CD14-positive monocyte (primary cell): ENCODE measurements around the gene PSEN1. TPM values are rescaled to one million over a fixed set of nuclear protein-coding genes. Genes with fewer than 3 reads are reported as not detected.

Experiments used
- DNase-seq, 3 donors: peaks; one replicate each; pipeline ENCODE4 v3.0.0-alpha.2; 2011 to 2022
- H2AFZ ChIP-seq: 2 replicates; pipeline ENCODE4 v1.6.0; 2012; ENCODE audit warnings: mild to moderate bottlenecking, low read depth, low read length, inconsistent platforms; ENCODE audit not compliant: insufficient read depth, poor library complexity, severe bottlenecking
- H3K27ac ChIP-seq, 2 donors: 1 replicate in 1 of 2; 2 replicates in 1 of 2; pipeline ENCODE4 v1.5.1; 2012 to 2013; ENCODE audit warnings: low read length in 2 of 2, control low read depth in 1 of 2, inconsistent platforms in 1 of 2, low read depth in 1 of 2, mild to moderate bottlenecking in 1 of 2
- H3K27me3 ChIP-seq, 2 donors: one replicate each; pipeline versions ENCODE4 v1.6.0 to v1.6.1; 2011 to 2013; ENCODE audit warnings: low read length in 2 of 2; ENCODE audit not compliant: control insufficient read depth in 2 of 2, insufficient read depth in 2 of 2
- H3K36me3 ChIP-seq, 2 donors: replicated peaks in 1 of 2; 1 replicate in 1 of 2; 2 replicates in 1 of 2; pipeline versions ENCODE4 v1.5.1 to v1.6.1; 2012 to 2013; ENCODE audit warnings: low read length in 2 of 2, control low read depth in 1 of 2, inconsistent platforms in 1 of 2, mild to moderate bottlenecking in 1 of 2; ENCODE audit not compliant: insufficient read depth in 2 of 2, control insufficient read depth in 1 of 2
- H3K4me1 ChIP-seq, 2 donors: 1 replicate in 1 of 2; 2 replicates in 1 of 2; pipeline versions ENCODE4 v1.5.1 to v1.6.1; 2012 to 2013; ENCODE audit warnings: low read length in 2 of 2, control low read depth in 1 of 2, inconsistent platforms in 1 of 2, mild to moderate bottlenecking in 1 of 2, moderate library complexity in 1 of 2; ENCODE audit not compliant: insufficient read depth in 2 of 2, control insufficient read depth in 1 of 2
- H3K4me2 ChIP-seq: replicated peaks from 2 replicates; pipeline ENCODE3; 2012; ENCODE audit warnings: low read length, moderate library complexity, mild to moderate bottlenecking; ENCODE audit not compliant: poor library complexity, severe bottlenecking; ENCODE audit errors: extremely low read depth
- H3K4me3 ChIP-seq, 3 experiments: fragments of 200-600 bp in 1 of 3; sonication (generic) in 1 of 3; replicated peaks in 1 of 3; 1 replicate in 2 of 3; 2 replicates in 1 of 3; pipeline ENCODE4 v1.5.1; 2011 to 2013; ENCODE audit warnings: low read length in 3 of 3, mild to moderate bottlenecking in 3 of 3, control low read depth in 2 of 3, low read depth in 2 of 3, inconsistent platforms in 1 of 3, moderate library complexity in 1 of 3
- H3K79me2 ChIP-seq: 2 replicates; pipeline ENCODE4 v1.6.0; 2012; ENCODE audit warnings: mild to moderate bottlenecking, control low read depth, inconsistent platforms, low read length, moderate library complexity; ENCODE audit not compliant: insufficient read depth
- H3K9ac ChIP-seq: 2 replicates; pipeline ENCODE4 v1.6.0; 2017; ENCODE audit warnings: low read length, mild to moderate bottlenecking; ENCODE audit not compliant: insufficient read depth, poor library complexity, severe bottlenecking
- H3K9me3 ChIP-seq, 2 donors: replicated peaks in 1 of 2; 1 replicate in 1 of 2; 2 replicates in 1 of 2; pipeline versions ENCODE4 v1.5.1 to v1.6.1; 2012 to 2013; ENCODE audit warnings: low read length in 2 of 2, control low read depth in 1 of 2; ENCODE audit not compliant: control insufficient read depth in 1 of 2, insufficient read depth in 1 of 2
- H4K20me1 ChIP-seq: 2 replicates; pipeline ENCODE4 v1.6.0; 2012; ENCODE audit warnings: mild to moderate bottlenecking, low read length, control low read depth, moderate library complexity; ENCODE audit not compliant: insufficient read depth
- H3K27ac Mint-ChIP-seq, 7 donors: one replicate each; pipeline ENCODE4 v1.8.0; 2020; ENCODE audit warnings: mild to moderate bottlenecking in 7 of 7, mixed read lengths in 7 of 7, moderate library complexity in 6 of 7, inconsistent platforms in 2 of 7
- H3K27me3 Mint-ChIP-seq, 3 donors: one replicate each; pipeline ENCODE4 v1.8.0; 2021 to 2022; ENCODE audit warnings: low read depth in 3 of 3, mild to moderate bottlenecking in 3 of 3, mixed read lengths in 3 of 3, moderate library complexity in 3 of 3, inconsistent platforms in 1 of 3
- H3K36me3 Mint-ChIP-seq, 2 donors: one replicate each; pipeline ENCODE4 v1.8.0; 2020; ENCODE audit warnings: mixed read lengths in 2 of 2, inconsistent platforms in 1 of 2, mild to moderate bottlenecking in 1 of 2
- H3K4me1 Mint-ChIP-seq: one replicate; pipeline ENCODE4 v1.8.0; 2020; ENCODE audit warnings: mild to moderate bottlenecking, mixed read lengths
- H3K4me3 Mint-ChIP-seq, 2 donors: one replicate each; pipeline ENCODE4 v1.8.0; 2020; ENCODE audit warnings: mild to moderate bottlenecking in 2 of 2, mixed read lengths in 2 of 2, moderate library complexity in 1 of 2
- H3K9me3 Mint-ChIP-seq, 7 donors: one replicate each; pipeline ENCODE4 v1.8.0; 2020 to 2022; ENCODE audit warnings: mixed read lengths in 7 of 7, mild to moderate bottlenecking in 6 of 7, moderate library complexity in 6 of 7, inconsistent platforms in 2 of 7
- CTCF ChIP-seq: fragments of 200-600 bp; IDR thresholded peaks from one replicate; pipeline ENCODE4 v1.8.0; 2022; ENCODE audit warnings: antibody characterized with exemption, mild to moderate bottlenecking
- WGBS: methylation state at CpG from one replicate; pipeline ENCODE4 v1.1.5; 2013; ENCODE audit warnings: missing lambda C conversion rate; ENCODE audit not compliant: insufficient coverage; 5-methylcytosine and 5-hydroxymethylcytosine counted together
- intact Hi-C, 2 donors: fragments of 100-400 bp; cut with micrococcal nuclease; formaldehyde crosslinking; loops; one replicate each; pipeline versions ENCODE4 v1.15.0 to v1.15.1; 2023
- polyA plus RNA-seq, 3 donors: library from polyadenylated mRNA; depleted of rRNA in 1 of 3; unstranded in 2 of 3; stranded (reverse) in 1 of 3; fragments of 300-500 nt in 2 of 3; fragments of >200 nt in 1 of 3; fragmentation: Illumina TruSeq in 2 of 3; gene quantifications; 1 replicate in 2 of 3; 2 replicates in 1 of 3; pipeline ENCODE4 v1.2.3, GENCODE V29; 2012 to 2021

The PSEN1 gene
- polyA plus RNA-seq, 3 donors: 42.4 to 130 (median 85.6) TPM

GRCh38 chr14:73220634-73221033, 84.3 kb downstream of the PSEN1 start:
- no peaks in the 10 kb centered on the region for H3K4me1 Mint-ChIP-seq
- intact Hi-C loops: no loop called here
- H3K4me1 ChIP-seq: no peaks in the 10 kb centered on the region
- peaks cover 3% of the 10 kb centered on the region for H3K79me2 ChIP-seq
- H3K36me3 ChIP-seq: peaks cover 87 to 100% of the 10 kb centered on the region in 2 donors
- H3K27ac Mint-ChIP-seq: no peak overlapping the region
- H3K4me2 ChIP-seq: no peak overlapping the region
- no peak overlapping the region for H3K4me3 Mint-ChIP-seq
- H4K20me1 ChIP-seq: peaks cover 95% of the 10 kb centered on the region
- H3K27me3 Mint-ChIP-seq: no peaks in the 10 kb centered on the region
- H3K9me3 Mint-ChIP-seq: no peaks in the 10 kb centered on the region
- H3K36me3 Mint-ChIP-seq: peaks cover 86 to 96% of the 10 kb centered on the region in 2 donors
- WGBS: 100% methylated on average over 3 of the region's 5 CpGs
- H3K9me3 ChIP-seq: no peaks in the 10 kb centered on the region
- no peak overlapping the region for H3K4me3 ChIP-seq
- no peak overlapping the region for H2AFZ ChIP-seq
- no peak overlapping the region for H3K27ac ChIP-seq
- no peak overlapping the region for H3K9ac ChIP-seq
- no peak for TF ChIP-seq CTCF
- DNase-seq: no peak
- no peaks in the 10 kb centered on the region for H3K27me3 ChIP-seq

GRCh38 chr14:73221945-73222344, 85.6 kb downstream of the PSEN1 start:
- no peak overlapping the region for H2AFZ ChIP-seq
- intact Hi-C loops: no loop called here
- no peak overlapping the region for H3K4me3 ChIP-seq
- no peaks in the 10 kb centered on the region for H3K27me3 ChIP-seq
- Mint-ChIP-seq H3K4me1 (no peaks in the 10 kb centered on the region), H3K4me3 (no peak overlapping the region), H3K27me3 (no peaks in the 10 kb centered on the region), H3K27ac (peak overlapping the region in 2 of 7 donors; percentile 11 to 33), H3K9me3 (no peaks in the 10 kb centered on the region), H3K36me3 (peaks cover 86 to 96% of the 10 kb centered on the region in 2 donors)
- H3K4me2 ChIP-seq: no peak overlapping the region
- no peak overlapping the region for H3K27ac ChIP-seq
- peaks cover 84 to 99% of the 10 kb centered on the region in 2 donors for H3K36me3 ChIP-seq
- H3K79me2 ChIP-seq: peaks cover 3% of the 10 kb centered on the region
- no peak for TF ChIP-seq CTCF
- WGBS: no CpG with 5 or more reads among the region's 2 CpGs
- DNase-seq: no peak
- H3K4me1 ChIP-seq: no peaks in the 10 kb centered on the region
- H4K20me1 ChIP-seq: peaks cover 93% of the 10 kb centered on the region
- H3K9me3 ChIP-seq: no peaks in the 10 kb centered on the region
- H3K9ac ChIP-seq: no peak overlapping the region
